Keratinocyte (primary cell): ENCODE results near the gene MUC13.

ENCODE experiments used
- EZH2 ChIP-seq: IDR thresholded peaks from one replicate; pipeline ENCODE4 v1.6.1; 2012; ENCODE audit warnings: inconsistent platforms, mild to moderate bottlenecking, low read length, moderate library complexity
- TF ChIP-seq, protein P1 (sequence below), 3 experiments: IDR thresholded peaks in 1 of 3; conservative IDR thresholded peaks in 1 of 3; optimal IDR thresholded peaks in 1 of 3; 2 replicates in 2 of 3; 3 replicates in 1 of 3; pipeline versions ENCODE3 to v1.5.1; 2011; ENCODE audit warnings: low read length in 3 of 3, mild to moderate bottlenecking in 3 of 3, moderate library complexity in 2 of 3, control low read depth in 1 of 3, inconsistent platforms in 1 of 3; ENCODE audit not compliant: insufficient read depth in 2 of 3; ENCODE audit errors: extremely low read depth in 1 of 3

DNA sequence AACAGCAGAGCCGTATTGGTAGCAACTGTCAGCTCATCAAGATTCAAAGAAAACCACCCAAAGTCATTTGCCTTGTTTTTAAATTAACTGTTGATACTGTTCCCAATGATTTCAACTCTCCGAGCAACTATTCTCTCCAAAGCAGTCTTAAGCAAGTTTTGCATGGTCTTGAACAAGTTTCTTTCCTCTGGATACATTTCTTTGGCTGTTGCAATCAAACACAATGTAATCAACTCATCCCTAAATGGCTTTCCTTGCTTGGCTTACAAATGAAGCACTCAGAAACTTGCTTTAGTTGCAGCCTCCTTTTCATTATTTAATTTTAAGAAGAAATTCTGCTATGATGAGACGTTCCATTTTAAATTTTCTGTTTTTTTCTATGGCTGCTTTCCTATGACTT, 15.5 kb upstream of the MUC13 start:
- TF ChIP-seq, protein P1, sequence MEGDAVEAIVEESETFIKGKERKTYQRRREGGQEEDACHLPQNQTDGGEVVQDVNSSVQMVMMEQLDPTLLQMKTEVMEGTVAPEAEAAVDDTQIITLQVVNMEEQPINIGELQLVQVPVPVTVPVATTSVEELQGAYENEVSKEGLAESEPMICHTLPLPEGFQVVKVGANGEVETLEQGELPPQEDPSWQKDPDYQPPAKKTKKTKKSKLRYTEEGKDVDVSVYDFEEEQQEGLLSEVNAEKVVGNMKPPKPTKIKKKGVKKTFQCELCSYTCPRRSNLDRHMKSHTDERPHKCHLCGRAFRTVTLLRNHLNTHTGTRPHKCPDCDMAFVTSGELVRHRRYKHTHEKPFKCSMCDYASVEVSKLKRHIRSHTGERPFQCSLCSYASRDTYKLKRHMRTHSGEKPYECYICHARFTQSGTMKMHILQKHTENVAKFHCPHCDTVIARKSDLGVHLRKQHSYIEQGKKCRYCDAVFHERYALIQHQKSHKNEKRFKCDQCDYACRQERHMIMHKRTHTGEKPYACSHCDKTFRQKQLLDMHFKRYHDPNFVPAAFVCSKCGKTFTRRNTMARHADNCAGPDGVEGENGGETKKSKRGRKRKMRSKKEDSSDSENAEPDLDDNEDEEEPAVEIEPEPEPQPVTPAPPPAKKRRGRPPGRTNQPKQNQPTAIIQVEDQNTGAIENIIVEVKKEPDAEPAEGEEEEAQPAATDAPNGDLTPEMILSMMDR (optimal IDR thresholded peaks at IDR 0.05 in 1 of 3, IDR thresholded peaks at IDR 0.05 in 1 of 3, conservative IDR thresholded peaks at IDR 0.05 in 1 of 3; ENCODE audit: extremely low read depth in 1 of 3, insufficient read depth in 2 of 3, low read length in 3 of 3), result no peak
- TF ChIP-seq EZH2, result no peak
